Heart left ventricle (tissue), 16 donors: ENCODE measurements around the gene CLECL1. TPM values are rescaled to one million over a fixed set of nuclear protein-coding genes. Genes with fewer than 3 reads are reported as not detected.

Source experiments
- ATAC-seq, 4 donors: fragments of 200-7000 bp; cut with Tn5 transposase; one replicate each; pipeline ENCODE4 v1.9.1; 2020 to 2022; ENCODE audit warnings: moderate library complexity in 4 of 4, mild to moderate bottlenecking in 3 of 4, moderate number of reproducible peaks in 1 of 4
- DNase-seq, 5 donors: peaks; one replicate each; pipeline ENCODE4 v3.0.0-alpha.2; 2020
- H3K27ac ChIP-seq, 12 donors: fragments of 200-600 bp; sonication (generic) in 4 of 12; one replicate each; pipeline versions ENCODE4 v1.5.0 to v1.8.0; 2016 to 2022; ENCODE audit warnings: mild to moderate bottlenecking in 2 of 12
- H3K27me3 ChIP-seq, 9 donors: fragments of 200-600 bp; sonication (generic) in 2 of 9; one replicate each; pipeline versions ENCODE4 v1.5.1 to v1.8.0; 2016 to 2022; ENCODE audit warnings: mild to moderate bottlenecking in 3 of 9
- H3K36me3 ChIP-seq, 9 donors: fragments of 200-600 bp; sonication (generic) in 2 of 9; one replicate each; pipeline versions ENCODE4 v1.5.0 to v1.8.0; 2018 to 2022; ENCODE audit warnings: mild to moderate bottlenecking in 2 of 9
- H3K4me1 ChIP-seq, 12 donors: fragments of 200-600 bp; sonication (generic) in 4 of 12; one replicate each; pipeline versions ENCODE4 v1.5.0 to v1.8.0; 2016 to 2022; ENCODE audit warnings: mild to moderate bottlenecking in 3 of 12
- H3K4me3 ChIP-seq, 12 donors: fragments of 200-600 bp; sonication (generic) in 4 of 12; one replicate each; pipeline versions ENCODE4 v1.5.0 to v1.8.0; 2017 to 2022; ENCODE audit warnings: mild to moderate bottlenecking in 9 of 12, moderate library complexity in 4 of 12
- H3K9me3 ChIP-seq, 12 donors: fragments of 200-600 bp; sonication (generic) in 4 of 12; one replicate each; pipeline versions ENCODE4 v1.5.0 to v1.8.0; 2016 to 2022; ENCODE audit warnings: mild to moderate bottlenecking in 1 of 12
- CTCF ChIP-seq, 12 donors: fragments of 200-600 bp; sonication (generic) in 4 of 12; IDR thresholded peaks; one replicate each; pipeline versions ENCODE4 v1.5.0 to v1.8.0; 2018 to 2022; ENCODE audit warnings: antibody characterized with exemption in 12 of 12, mild to moderate bottlenecking in 5 of 12
- POLR2A ChIP-seq, 2 donors: fragments of 450-650 bp; IDR thresholded peaks; one replicate each; pipeline ENCODE4 v1.6.1; 2017; ENCODE audit warnings: antibody characterized with exemption in 2 of 2, mild to moderate bottlenecking in 2 of 2, moderate library complexity in 2 of 2
- WGBS, 4 donors: extraction: QIAGEN DNeasy Blood & Tissue Kit in 2 of 4; methylation state at CpG; one replicate each; pipeline versions ENCODE4 v1.1.5 to v1.1.7; 2013 to 2018; 5-methylcytosine and 5-hydroxymethylcytosine counted together
- intact Hi-C, 10 donors: fragments of 100-400 bp; cut with DNase I; formaldehyde crosslinking; loops; one replicate each; pipeline versions ENCODE4 v1.11.1 to v1.14.2; 2022
- polyA plus RNA-seq, 2 donors: library from polyadenylated mRNA; stranded (reverse); fragments of 200-250 nt; gene quantifications; one replicate each; pipeline ENCODE4 v1.2.3, GENCODE V29; 2013
- total RNA-seq, 9 donors: library from RNA; depleted of rRNA in 2 of 9; stranded (reverse); fragments of >200 nt in 2 of 9; fragmentation: NEBNext Ultra II Directional in 3 of 9; extraction: Animal tissue kit (Norgen Biotek cat#: 25700) in 3 of 9; gene quantifications; one replicate each; pipeline versions ENCODE4 v1.1.0 to v1.2.4, GENCODE V29; 2016 to 2023
- donor health status: ischemic (EF 13 %, LVEDD 7.1; RV severe dilation, severe dysfunction).
- donor health status: healthy with polysubstance abuse.
- donor health status: DM: no; HTN: yes; CAD: no.
- donor health status: DM: no; HTN: no; CAD: no.
- donor health status: ischemic (EF 25% LVEDD 6.9; RV normal size, moderate dysfunction).
- donor health status: ischemic (EF 25% LVEDD 5.7; RV mildly dilated, moderate dysfunction).
- donor health status: healthy.
- donor health status: DM: yes; HTN: yes; CAD: no.
- donor health status: ischemic (EF 35%, LVEDD 5.7; RV mildly dilated, moderate dysfunction).
- donor health status: nonischemic (EF 11% LVEDD 7.7; RV severe dilation, severe dysfunction).
- donor health status: DM: yes; HTN: yes; CAD: no.
- donor health status: PGD.
- donor health status: ischemic (EF 29% LVEDD 5.4; RV normal size, mild dysfunction).
- donor health status: nonischemic (EF 23%, LVEDD 6.1; RV moderate dilation, normal function).

CLECL1 gene
- total and polyA plus RNA-seq, 11 donors, result 0.93 to 4.6 TPM; not detected in 9

- Histone ChIP-seq H3K27me3 (no peaks in the 10 kb centered on the region), H3K4me3 (peak overlapping the region in 1 of 12 donors; percentile 45), H3K4me1 (peaks cover 0 to 18% (median 9%) of the 10 kb centered on the region in 12 donors), H3K36me3 (peaks cover 0 to 9% (median 0%) of the 10 kb centered on the region in 9 donors), H3K27ac (peak overlapping the region in 1 of 12 donors; percentile 79), H3K9me3 (peaks cover 0 to 4% (median 0%) of the 10 kb centered on the region in 12 donors)
- TF ChIP-seq CTCF (IDR thresholded peaks at IDR 0.05), result no peak
- TF ChIP-seq POLR2A (IDR thresholded peaks at IDR 0.05), result no peak
- intact Hi-C loops, result no loop called here
- ATAC-seq (peak in 1 of 4 donors; percentile 11), DNase-seq (no peak)
- 88 to 97% (median 95%) methylated on average over 2 of the region's 2 CpGs for WGBS, 4 donors
Observed at GRCh38 chr12:9674226-9674590, 58.7 kb downstream of the CLECL1 start.

GRCh38 chr12:9673404-9674225 lies 59.3 kb downstream of the CLECL1 start:
- no peaks in the 10 kb centered on the region for H3K27me3 ChIP-seq
- WGBS, 4 donors, result 34 to 52% (median 40%) methylated on average over 6 of the region's 6 CpGs
- TF ChIP-seq POLR2A (IDR thresholded peaks at IDR 0.05) (no peak), CTCF (IDR thresholded peaks at IDR 0.05) (no peak)
- peaks cover 0 to 18% (median 9%) of the 10 kb centered on the region in 12 donors for H3K4me1 ChIP-seq
- ATAC-seq, result peak; percentile 75 to 95 (median 93)
- H3K36me3 ChIP-seq, result peaks cover 0 to 6% (median 0%) of the 10 kb centered on the region in 9 donors
- H3K4me3 ChIP-seq, result peak overlapping the region in 1 of 12 donors; percentile 45
- H3K27ac ChIP-seq, result peak overlapping the region in 1 of 12 donors; percentile 79
- H3K9me3 ChIP-seq, result peaks cover 0 to 4% (median 0%) of the 10 kb centered on the region in 12 donors
- peak; percentile 59 to 76 (median 68) for DNase-seq
- intact Hi-C loops, result no loop called here

Other genes with a start within 250 kb of the CLECL1 start
- 1 to 10 TPM in 2 of 9 donors, under 1 TPM in 2, not detected in 5; 0.27 to 2.5 (median 1.1) TPM for gene KLRB1, start 125.2 kb downstream of the CLECL1 start, total RNA-seq
- under 1 TPM; 0.11 to 0.19 TPM for gene KLRB1, start 125.2 kb downstream of the CLECL1 start, polyA plus RNA-seq
- 10 to 100 TPM in 1 of 9 donors, 1 to 10 TPM in 8; 1.4 to 18.7 (median 1.6) TPM for gene CLEC2D, start 63.4 kb downstream of the CLECL1 start, total RNA-seq
- gene CLEC2D, start 63.4 kb downstream of the CLECL1 start, polyA plus RNA-seq, result 1 to 10 TPM; 1.1 to 4.2 TPM
- gene CD69, start 27.8 kb upstream of the CLECL1 start, total RNA-seq, result 1 to 10 TPM in 2 of 9 donors, under 1 TPM in 4, not detected in 3; 0.16 to 6.4 (median 0.52) TPM
- gene CD69, start 27.8 kb upstream of the CLECL1 start, polyA plus RNA-seq, result under 1 TPM; 0.30 to 0.53 TPM
- 1 to 10 TPM in 1 of 9 donors, under 1 TPM in 6, not detected in 2; 0.30 to 1.1 (median 0.56) TPM for gene KLRF1, start 94.4 kb upstream of the CLECL1 start, total RNA-seq
- under 1 TPM; 0.08 to 0.76 TPM for gene KLRF1, start 94.4 kb upstream of the CLECL1 start, polyA plus RNA-seq
- 10 to 100 TPM in 1 of 9 donors, 1 to 10 TPM in 8; 2.7 to 18.8 (median 4.5) TPM for gene CLEC2B, start 136.3 kb upstream of the CLECL1 start, total RNA-seq
- 1 to 10 TPM; 3.7 to 5.2 TPM for gene CLEC2B, start 136.3 kb upstream of the CLECL1 start, polyA plus RNA-seq
- not detected for gene KLRF2, start 148.4 kb upstream of the CLECL1 start, total RNA-seq
- not detected for gene KLRF2, start 148.4 kb upstream of the CLECL1 start, polyA plus RNA-seq
- gene CLEC2A, start 199.3 kb upstream of the CLECL1 start, total RNA-seq, result not detected
- gene CLEC2A, start 199.3 kb upstream of the CLECL1 start, polyA plus RNA-seq, result not detected
- 10 to 100 TPM in 2 of 9 donors, 1 to 10 TPM in 2, under 1 TPM in 3, not detected in 2; 0.20 to 16.8 (median 1.3) TPM for gene CLEC12A, start 238.3 kb upstream of the CLECL1 start, total RNA-seq
- gene CLEC12A, start 238.3 kb upstream of the CLECL1 start, polyA plus RNA-seq, result 1 to 10 TPM in 1 of 2 donors, under 1 TPM in 1; 0.27 to 1.1 TPM